H9 (cell line): ENCODE results near the gene SEMA3C. TPM values are rescaled to one million over a fixed set of nuclear protein-coding genes. Genes with fewer than 3 reads are reported as not detected.

Experiments
- DNase-seq: peaks from one replicate; pipeline ENCODE4 v3.0.0-alpha.2; 2017
- H2AFZ ChIP-seq: one replicate; pipeline ENCODE4 v1.6.1; 2013; ENCODE audit warnings: mild to moderate bottlenecking, low read length, control low read depth, moderate library complexity
- H2AK5ac ChIP-seq: 2 replicates; pipeline ENCODE4 v1.6.1; 2013; ENCODE audit warnings: low read length, control low read depth, mixed read lengths; ENCODE audit not compliant: insufficient read length
- H2BK120ac ChIP-seq: one replicate; pipeline ENCODE4 v1.6.1; 2013; ENCODE audit warnings: low read depth, mild to moderate bottlenecking, low read length, control low read depth, inconsistent platforms; ENCODE audit not compliant: poor library complexity, severe bottlenecking
- H2BK12ac ChIP-seq: 2 replicates; pipeline ENCODE4 v1.6.1; 2013; ENCODE audit warnings: low read length, control low read depth, mixed read lengths, low read depth; ENCODE audit not compliant: insufficient read length
- H2BK15ac ChIP-seq: 2 replicates; pipeline ENCODE4 v1.6.1; 2013; ENCODE audit warnings: low read depth, low read length, control low read depth
- H2BK20ac ChIP-seq: one replicate; pipeline ENCODE4 v1.6.1; 2013; ENCODE audit warnings: low read depth, mild to moderate bottlenecking, low read length, control low read depth, inconsistent platforms; ENCODE audit not compliant: poor library complexity, severe bottlenecking
- H2BK5ac ChIP-seq: 2 replicates; pipeline ENCODE4 v1.6.1; 2013; ENCODE audit warnings: low read length, control low read depth, mixed read lengths; ENCODE audit not compliant: insufficient read length
- H3K14ac ChIP-seq: 2 replicates; pipeline ENCODE4 v1.6.1; 2013; ENCODE audit warnings: low read length, control low read depth; ENCODE audit not compliant: insufficient read depth
- H3K18ac ChIP-seq: 2 replicates; pipeline ENCODE4 v1.6.1; 2013; ENCODE audit warnings: low read depth, mild to moderate bottlenecking, mixed read lengths, low read length, control low read depth; ENCODE audit not compliant: insufficient read length
- H3K23ac ChIP-seq: 2 replicates; pipeline ENCODE4 v1.6.1; 2013; ENCODE audit warnings: low read length, control low read depth, mixed read lengths, low read depth; ENCODE audit not compliant: insufficient read length
- H3K23me2 ChIP-seq: 2 replicates; pipeline ENCODE4 v1.6.1; 2013; ENCODE audit warnings: low read depth, mild to moderate bottlenecking, mixed read lengths, low read length, control low read depth; ENCODE audit not compliant: insufficient read length, poor library complexity, severe bottlenecking
- H3K27ac ChIP-seq: 2 replicates; pipeline ENCODE4 v1.5.1; 2013; ENCODE audit warnings: low read length, control low read depth, mixed read lengths, low read depth; ENCODE audit not compliant: insufficient read length
- H3K27me3 ChIP-seq: 2 replicates; pipeline ENCODE4 v1.6.1; 2013; ENCODE audit warnings: low read length, control low read depth, inconsistent platforms; ENCODE audit not compliant: insufficient read depth
- H3K4ac ChIP-seq: 2 replicates; pipeline ENCODE4 v1.6.1; 2013; ENCODE audit warnings: low read depth, mild to moderate bottlenecking, control low read depth, inconsistent platforms, low read length, moderate library complexity
- H3K4me1 ChIP-seq: 2 replicates; pipeline ENCODE4 v1.6.1; 2013; ENCODE audit warnings: low read length, control low read depth, inconsistent platforms; ENCODE audit not compliant: insufficient read depth
- H3K4me2 ChIP-seq: 2 replicates; pipeline ENCODE4 v1.6.1; 2013; ENCODE audit warnings: low read length, control low read depth, mixed read lengths; ENCODE audit not compliant: insufficient read length, insufficient read depth
- H3K56ac ChIP-seq: 2 replicates; pipeline ENCODE4 v1.6.1; 2013; ENCODE audit warnings: low read depth, mild to moderate bottlenecking, mixed read lengths, low read length, control low read depth; ENCODE audit not compliant: insufficient read length
- H3K79me1 ChIP-seq: 2 replicates; pipeline ENCODE4 v1.6.1; 2013; ENCODE audit warnings: low read depth, mild to moderate bottlenecking, moderate library complexity, low read length, control low read depth, inconsistent platforms; ENCODE audit not compliant: insufficient read depth, poor library complexity, severe bottlenecking
- H3K79me2 ChIP-seq: 2 replicates; pipeline ENCODE4 v1.6.1; 2013; ENCODE audit warnings: low read length, control low read depth, inconsistent platforms; ENCODE audit not compliant: insufficient read depth
- H3K9ac ChIP-seq: 2 replicates; pipeline ENCODE4 v1.6.1; 2013; ENCODE audit warnings: low read length, control low read depth, mixed read lengths; ENCODE audit not compliant: insufficient read length; ENCODE audit errors: extremely low read depth
- H3K9me3 ChIP-seq: one replicate; pipeline ENCODE4 v1.6.1; 2013; ENCODE audit warnings: low read depth, low read length, inconsistent platforms; ENCODE audit not compliant: control insufficient read depth
- H3T11ph ChIP-seq: one replicate; pipeline ENCODE4 v1.6.1; 2013; ENCODE audit warnings: mild to moderate bottlenecking, low read length, control low read depth, inconsistent platforms
- H4K20me1 ChIP-seq: one replicate; pipeline ENCODE4 v1.6.1; 2013; ENCODE audit not compliant: control insufficient read depth, insufficient read length, insufficient read depth
- H4K5ac ChIP-seq: 2 replicates; pipeline ENCODE4 v1.6.1; 2013; ENCODE audit warnings: low read depth, mild to moderate bottlenecking, mixed read lengths, low read length, control low read depth; ENCODE audit not compliant: insufficient read length
- H4K8ac ChIP-seq: replicated peaks from 2 replicates; pipeline ENCODE4 v1.6.1; 2013; ENCODE audit warnings: low read length, control low read depth, mixed read lengths, low read depth; ENCODE audit not compliant: insufficient read length
- H4K91ac ChIP-seq: 2 replicates; pipeline ENCODE4 v1.6.1; 2013; ENCODE audit warnings: low read depth, mild to moderate bottlenecking, moderate library complexity, mixed read lengths, low read length, control low read depth; ENCODE audit not compliant: insufficient read length
- H3K27ac Mint-ChIP-seq, 3 experiments: 2 replicates in 2 of 3; 3 replicates in 1 of 3; pipeline ENCODE4 v1.8.0; 2020 to 2021; ENCODE audit warnings: mixed read lengths in 3 of 3, mild to moderate bottlenecking in 1 of 3, moderate library complexity in 1 of 3
- H3K27me3 Mint-ChIP-seq: 2 replicates; pipeline ENCODE4 v1.8.0; 2021; ENCODE audit warnings: low read depth, mild to moderate bottlenecking, moderate library complexity, mixed read lengths
- H3K36me3 Mint-ChIP-seq, 3 experiments: 2 replicates in 2 of 3; 3 replicates in 1 of 3; pipeline ENCODE4 v1.8.0; 2020 to 2021; ENCODE audit warnings: low read depth in 3 of 3, mixed read lengths in 3 of 3; ENCODE audit not compliant: insufficient read depth in 1 of 3
- H3K4me1 Mint-ChIP-seq, 2 experiments: 2 replicates each; pipeline ENCODE4 v1.8.0; 2020; ENCODE audit warnings: mixed read lengths in 2 of 2
- H3K4me3 Mint-ChIP-seq, 2 experiments: 2 replicates in 1 of 2; 3 replicates in 1 of 2; pipeline ENCODE4 v1.8.0; 2020 to 2021; ENCODE audit warnings: mild to moderate bottlenecking in 2 of 2, mixed read lengths in 2 of 2, moderate library complexity in 1 of 2
- H3K9me3 Mint-ChIP-seq, 2 experiments: 2 replicates in 1 of 2; 3 replicates in 1 of 2; pipeline ENCODE4 v1.8.0; 2020; ENCODE audit warnings: mild to moderate bottlenecking in 2 of 2, mixed read lengths in 2 of 2, moderate library complexity in 1 of 2
- CTCF ChIP-seq: fragments of 200-600 bp; sonication (generic); conservative IDR thresholded peaks from 3 replicates; pipeline ENCODE4 v1.8.0; 2021; ENCODE audit warnings: antibody characterized with exemption, mild to moderate bottlenecking
- total RNA-seq: library from RNA; stranded (reverse); gene quantifications from 2 replicates; pipeline ENCODE4 v1.2.1, GENCODE V29; 2021

SEMA3C gene
- total RNA-seq, 1 experiment from 2014 or later: 1.6 TPM

- H3K14ac ChIP-seq: no peak overlapping the region
- Mint-ChIP-seq H3K4me1 (no peaks in the 10 kb centered on the region), H3K36me3 (no peaks in the 10 kb centered on the region), H3K9me3 (no peaks in the 10 kb centered on the region), H3K4me3 (no peak overlapping the region), H3K27ac (no peak overlapping the region), H3K27me3 (no peaks in the 10 kb centered on the region)
- H3K27ac ChIP-seq: no peak overlapping the region
- no peak overlapping the region for H3K56ac ChIP-seq
- DNase-seq: no peak
- H4K5ac ChIP-seq: no peak overlapping the region
- no peak overlapping the region for H3K18ac ChIP-seq
- no peak overlapping the region for H4K8ac ChIP-seq
- H3K79me1 ChIP-seq: no peaks in the 10 kb centered on the region
- H2BK20ac ChIP-seq: no peak overlapping the region
- no peak overlapping the region for H2BK5ac ChIP-seq
- H3K23ac ChIP-seq: no peak overlapping the region
- H3K9ac ChIP-seq: no peak overlapping the region
- H3K9me3 ChIP-seq: no peaks in the 10 kb centered on the region
- no peaks in the 10 kb centered on the region for H3K27me3 ChIP-seq
- H3K4me1 ChIP-seq: no peaks in the 10 kb centered on the region
- H4K91ac ChIP-seq: no peak overlapping the region
- no peaks in the 10 kb centered on the region for H4K20me1 ChIP-seq
- no peak overlapping the region for H2AFZ ChIP-seq
- no peaks in the 10 kb centered on the region for H3K79me2 ChIP-seq
- H3K23me2 ChIP-seq: no peaks in the 10 kb centered on the region
- no peak overlapping the region for H3K4ac ChIP-seq
- no peak for TF ChIP-seq CTCF
- H3K4me2 ChIP-seq: no peak overlapping the region
- H2AK5ac ChIP-seq: no peak overlapping the region
- no peak overlapping the region for H2BK12ac ChIP-seq
- H2BK120ac ChIP-seq: no peak overlapping the region
- no peak overlapping the region for H3T11ph ChIP-seq
- no peak overlapping the region for H2BK15ac ChIP-seq
Observed at GRCh38 chr7:80819503-80819902, 99.3 kb downstream of the SEMA3C start.
